Measurements from ENCODE around the gene WWC1. TPM values are rescaled to one million over a fixed set of nuclear protein-coding genes. Genes with fewer than 3 reads are reported as not detected.

WWC1 gene
- not detected in 2 replicates for total RNA-seq (2014; rRNA removed; shearing (Covaris generic); ENCODE audit: low replicate concordance)

DNA sequence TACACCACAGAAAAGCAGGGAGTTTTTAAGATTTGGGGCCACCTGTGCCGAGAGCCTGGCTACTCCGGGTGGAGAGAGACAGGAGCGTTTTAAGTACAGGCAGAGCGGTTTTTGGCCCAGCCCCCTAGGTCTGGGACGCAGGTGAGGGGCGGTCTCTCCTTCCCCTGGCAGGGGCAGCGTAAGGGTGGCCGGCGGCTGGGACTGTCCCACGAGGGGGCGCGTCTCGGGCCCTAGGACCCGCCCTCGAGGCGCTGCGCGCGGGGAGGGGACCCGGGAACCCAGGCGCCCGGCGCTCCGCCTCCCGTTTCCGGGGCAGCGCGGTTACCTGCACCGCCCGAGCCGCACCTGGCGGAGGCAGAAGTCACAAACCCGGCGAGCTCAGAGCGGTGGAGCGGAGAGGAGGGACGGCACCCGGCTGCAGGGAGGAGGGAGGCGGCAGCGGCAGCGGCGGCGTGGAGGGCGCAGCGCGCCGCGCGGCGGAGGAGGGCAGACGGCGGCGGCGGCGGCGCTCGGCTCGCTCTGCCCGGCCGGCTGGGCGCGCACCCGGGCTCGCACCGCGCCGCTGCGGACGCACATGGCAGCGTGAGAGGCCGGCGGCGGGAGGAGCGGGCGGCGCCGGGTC lies at the start of gene WWC1:
Gene WWC1, plus strand, starts transcription at position 304 of the 622 bp plus-strand sequence. CDS start 508 bp downstream, outside the sequence.
- no peaks in the 10 kb centered on the region for H3K9me3 ChIP-seq (ENCODE audit: low read length)
- no peak within 1 kb of the TSS for H3K4me3 ChIP-seq (ENCODE audit: low read length)
- no peak within 1 kb of the TSS for H3K4me2 ChIP-seq (ENCODE audit: low read depth, low read length, poor library complexity, severe bottlenecking)
- DNase-seq = peak; percentile 38
- no peaks in the 10 kb centered on the region for H3K79me2 ChIP-seq (ENCODE audit: low read length)
- no peaks in the 10 kb centered on the region for H3K36me3 ChIP-seq (ENCODE audit: insufficient read depth, low read length)
- H3K9me2 ChIP-seq (replicated peaks; ENCODE audit: insufficient read depth, low read length) = no peaks in the 10 kb centered on the region
- no peaks in the 10 kb centered on the region for H3K27me3 ChIP-seq (ENCODE audit: low read length)
- H3K9ac ChIP-seq (ENCODE audit: low read length) = no peak within 1 kb of the TSS
- no peaks in the 10 kb centered on the region for H3K4me1 ChIP-seq (ENCODE audit: low read length)
- no peak within 1 kb of the TSS for H2AFZ ChIP-seq (ENCODE audit: low read length)
- H4K20me1 ChIP-seq (ENCODE audit: insufficient read depth, low read depth, low read length) = no peaks in the 10 kb centered on the region
- H3K27ac ChIP-seq (ENCODE audit: low read length) = no peak within 1 kb of the TSS

GRCh38 chr5:168244838-168245559 lies 46.4 kb upstream of the WWC1 start:
- Histone ChIP-seq H2AFZ (ENCODE audit: low read length) (no peak overlapping the region), H3K79me2 (ENCODE audit: low read length) (no peaks in the 10 kb centered on the region), H3K9me2 (replicated peaks; ENCODE audit: insufficient read depth, low read length) (no peaks in the 10 kb centered on the region; the same call in 1 of the 2 replicates), H3K36me3 (ENCODE audit: insufficient read depth, low read length) (no peaks in the 10 kb centered on the region), H3K27ac (ENCODE audit: low read length) (no peak overlapping the region), H3K4me1 (ENCODE audit: low read length) (peaks cover 5% of the 10 kb centered on the region), H3K9me3 (ENCODE audit: low read length) (no peaks in the 10 kb centered on the region), H3K4me2 (ENCODE audit: low read depth, low read length, poor library complexity, severe bottlenecking) (no peak overlapping the region), H4K20me1 (ENCODE audit: insufficient read depth, low read depth, low read length) (no peaks in the 10 kb centered on the region), H3K4me3 (ENCODE audit: low read length) (no peak overlapping the region), H3K9ac (ENCODE audit: low read length) (no peak overlapping the region), H3K27me3 (ENCODE audit: low read length) (no peaks in the 10 kb centered on the region)
- DNase-seq = no peak

GRCh38 chr5:168249923-168250322 lies 41.5 kb upstream of the WWC1 start:
- no peak overlapping the region for H2AFZ ChIP-seq (ENCODE audit: low read length)
- no peak overlapping the region for H3K4me3 ChIP-seq (ENCODE audit: low read length)
- H3K9me2 ChIP-seq (replicated peaks; ENCODE audit: insufficient read depth, low read length) = no peaks in the 10 kb centered on the region; the same call in 1 of the 2 replicates
- H3K9me3 ChIP-seq (ENCODE audit: low read length) = no peaks in the 10 kb centered on the region
- no peaks in the 10 kb centered on the region for H3K79me2 ChIP-seq (ENCODE audit: low read length)
- no peaks in the 10 kb centered on the region for H4K20me1 ChIP-seq (ENCODE audit: insufficient read depth, low read depth, low read length)
- no peak overlapping the region for H3K9ac ChIP-seq (ENCODE audit: low read length)
- H3K36me3 ChIP-seq (ENCODE audit: insufficient read depth, low read length) = no peaks in the 10 kb centered on the region
- no peaks in the 10 kb centered on the region for H3K4me1 ChIP-seq (ENCODE audit: low read length)
- H3K4me2 ChIP-seq (ENCODE audit: low read depth, low read length, poor library complexity, severe bottlenecking) = no peak overlapping the region
- no peak overlapping the region for H3K27ac ChIP-seq (ENCODE audit: low read length)
- no peaks in the 10 kb centered on the region for H3K27me3 ChIP-seq (ENCODE audit: low read length)
- DNase-seq = no peak

GRCh38 chr5:168251259-168251658 lies 40.2 kb upstream of the WWC1 start:
- no peaks in the 10 kb centered on the region for H3K9me3 ChIP-seq (ENCODE audit: low read length)
- H3K27ac ChIP-seq (ENCODE audit: low read length) = no peak overlapping the region
- H3K79me2 ChIP-seq (ENCODE audit: low read length) = no peaks in the 10 kb centered on the region
- H3K4me1 ChIP-seq (ENCODE audit: low read length) = no peaks in the 10 kb centered on the region
- H3K36me3 ChIP-seq (ENCODE audit: insufficient read depth, low read length) = no peaks in the 10 kb centered on the region
- H3K9ac ChIP-seq (ENCODE audit: low read length) = no peak overlapping the region
- no peaks in the 10 kb centered on the region; the same call in 1 of the 2 replicates for H3K9me2 ChIP-seq (replicated peaks; ENCODE audit: insufficient read depth, low read length)
- no peak for DNase-seq
- no peak overlapping the region for H3K4me2 ChIP-seq (ENCODE audit: low read depth, low read length, poor library complexity, severe bottlenecking)
- H2AFZ ChIP-seq (ENCODE audit: low read length) = no peak overlapping the region
- H3K4me3 ChIP-seq (ENCODE audit: low read length) = no peak overlapping the region
- no peaks in the 10 kb centered on the region for H3K27me3 ChIP-seq (ENCODE audit: low read length)
- H4K20me1 ChIP-seq (ENCODE audit: insufficient read depth, low read depth, low read length) = no peaks in the 10 kb centered on the region

- no peak overlapping the region for H3K4me3 ChIP-seq (ENCODE audit: low read length)
- H3K9me2 ChIP-seq (replicated peaks; ENCODE audit: insufficient read depth, low read length) = no peaks in the 10 kb centered on the region
- H3K4me2 ChIP-seq (ENCODE audit: low read depth, low read length, poor library complexity, severe bottlenecking) = no peak overlapping the region
- no peak overlapping the region for H3K27ac ChIP-seq (ENCODE audit: low read length)
- H3K79me2 ChIP-seq (ENCODE audit: low read length) = no peaks in the 10 kb centered on the region
- H3K27me3 ChIP-seq (ENCODE audit: low read length) = no peaks in the 10 kb centered on the region
- no peaks in the 10 kb centered on the region for H3K4me1 ChIP-seq (ENCODE audit: low read length)
- no peaks in the 10 kb centered on the region for H4K20me1 ChIP-seq (ENCODE audit: insufficient read depth, low read depth, low read length)
- no peaks in the 10 kb centered on the region for H3K36me3 ChIP-seq (ENCODE audit: insufficient read depth, low read length)
- DNase-seq = no peak
- H2AFZ ChIP-seq (ENCODE audit: low read length) = no peak overlapping the region
- H3K9ac ChIP-seq (ENCODE audit: low read length) = no peak overlapping the region
- no peaks in the 10 kb centered on the region for H3K9me3 ChIP-seq (ENCODE audit: low read length)
Measured at GRCh38 chr5:168254013-168254693, 37.3 kb upstream of the WWC1 start.

- Histone ChIP-seq H3K4me1 (ENCODE audit: low read length) (no peaks in the 10 kb centered on the region), H3K9ac (ENCODE audit: low read length) (no peak overlapping the region), H4K20me1 (ENCODE audit: insufficient read depth, low read depth, low read length) (no peaks in the 10 kb centered on the region), H3K27me3 (ENCODE audit: low read length) (no peaks in the 10 kb centered on the region), H3K36me3 (ENCODE audit: insufficient read depth, low read length) (no peaks in the 10 kb centered on the region), H3K9me2 (replicated peaks; ENCODE audit: insufficient read depth, low read length) (no peaks in the 10 kb centered on the region), H2AFZ (ENCODE audit: low read length) (no peak overlapping the region), H3K4me3 (ENCODE audit: low read length) (no peak overlapping the region), H3K27ac (ENCODE audit: low read length) (no peak overlapping the region), H3K9me3 (ENCODE audit: low read length) (no peaks in the 10 kb centered on the region), H3K79me2 (ENCODE audit: low read length) (no peaks in the 10 kb centered on the region), H3K4me2 (ENCODE audit: low read depth, low read length, poor library complexity, severe bottlenecking) (no peak overlapping the region)
- DNase-seq = no peak
Measured at GRCh38 chr5:168260353-168261226, 30.9 kb upstream of the WWC1 start.

DNA sequence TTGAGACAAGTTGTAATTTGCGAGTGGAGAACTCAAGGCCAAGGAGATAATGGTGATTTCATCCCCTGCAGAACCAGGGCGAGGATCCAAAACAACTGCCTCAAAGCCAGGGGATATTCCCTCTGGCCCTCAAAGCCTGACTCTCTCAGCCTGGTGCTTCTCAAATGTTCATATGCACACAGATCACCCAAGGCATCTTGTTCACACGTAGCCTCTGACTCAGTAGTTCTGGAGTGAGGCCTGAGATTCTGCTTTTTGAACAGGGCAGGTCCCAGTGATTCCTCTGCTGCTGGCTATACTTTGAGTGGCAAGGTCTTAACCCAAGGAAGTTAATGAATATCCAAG lies 30.2 kb upstream of the WWC1 start:
- H3K9me3 ChIP-seq (ENCODE audit: low read length) = no peaks in the 10 kb centered on the region
- H3K27ac ChIP-seq (ENCODE audit: low read length) = no peak overlapping the region
- no peak overlapping the region for H3K9ac ChIP-seq (ENCODE audit: low read length)
- H3K36me3 ChIP-seq (ENCODE audit: insufficient read depth, low read length) = no peaks in the 10 kb centered on the region
- no peaks in the 10 kb centered on the region for H3K79me2 ChIP-seq (ENCODE audit: low read length)
- H4K20me1 ChIP-seq (ENCODE audit: insufficient read depth, low read depth, low read length) = no peaks in the 10 kb centered on the region
- no peaks in the 10 kb centered on the region for H3K27me3 ChIP-seq (ENCODE audit: low read length)
- no peak overlapping the region for H2AFZ ChIP-seq (ENCODE audit: low read length)
- H3K4me3 ChIP-seq (ENCODE audit: low read length) = no peak overlapping the region
- no peaks in the 10 kb centered on the region for H3K9me2 ChIP-seq (replicated peaks; ENCODE audit: insufficient read depth, low read length)
- no peak for DNase-seq
- H3K4me2 ChIP-seq (ENCODE audit: low read depth, low read length, poor library complexity, severe bottlenecking) = no peak overlapping the region
- no peaks in the 10 kb centered on the region for H3K4me1 ChIP-seq (ENCODE audit: low read length)
